K562 (cell line): ENCODE results near the gene ABCB9. TPM values are rescaled to one million over a fixed set of nuclear protein-coding genes. Genes with fewer than 3 reads are reported as not detected.

Experiments used
- EGR1 ChIP-seq: fragments of 450-650 bp; conservative IDR thresholded peaks from 2 replicates; pipeline ENCODE4 v1.6.1; 2017; ENCODE audit warnings: mild to moderate bottlenecking
- EP300 ChIP-seq: IDR thresholded peaks from 2 replicates; pipeline ENCODE4 v1.6.1; 2012; ENCODE audit warnings: low read length, improper control_type of control experiment
- HNRNPUL1 ChIP-seq: fragments of 200-400 bp; formaldehyde crosslinking; IDR thresholded peaks from 2 replicates; pipeline ENCODE4 v1.6.1; 2017; ENCODE audit warnings: low read length
- JUN ChIP-seq, 2 experiments: sonication (generic) in 1 of 2; formaldehyde crosslinking in 1 of 2; IDR thresholded peaks; 2 replicates each; pipeline versions ENCODE4 v1.6.1 to v1.8.0; 2012 to 2022; ENCODE audit warnings: borderline replicate concordance in 2 of 2, mild to moderate bottlenecking in 2 of 2, improper control_type of control experiment in 1 of 2, low read depth in 1 of 2, low read length in 1 of 2, missing genetic modification reagents in 1 of 2
- NFE2L1 ChIP-seq: fragments of 450-650 bp; IDR thresholded peaks from 2 replicates; pipeline ENCODE4 v1.6.1; 2016; ENCODE audit warnings: missing genetic modification characterization, low read depth, mild to moderate bottlenecking, missing compliant biosample characterization, moderate library complexity, borderline replicate concordance
- PRMT5 ChIP-seq: sonication (generic); formaldehyde crosslinking; IDR thresholded peaks from 2 replicates; pipeline ENCODE4 v1.5.0; 2020; ENCODE audit warnings: missing genetic modification reagents
- PTRF ChIP-seq: fragments of 450-650 bp; IDR thresholded peaks from 2 replicates; pipeline ENCODE4 v1.6.1; 2016; ENCODE audit warnings: mild to moderate bottlenecking, missing genetic modification characterization, missing compliant biosample characterization
- ZNF316 ChIP-seq: fragments of 450-650 bp; IDR thresholded peaks from 2 replicates; pipeline ENCODE4 v1.6.1; 2016
- ZNF717 ChIP-seq: fragments of 250-450 bp; sonication (Bioruptor Pico); IDR thresholded peaks from 2 replicates; pipeline ENCODE4 v1.5.0; 2021
- ZNF766 ChIP-seq: fragments of 200-800 bp; sonication (Bioruptor generic); conservative IDR thresholded peaks from 2 replicates; pipeline ENCODE4 v1.6.1; 2016; ENCODE audit warnings: missing genetic modification characterization, missing compliant biosample characterization
- polyA plus RNA-seq, 8 experiments: library from polyadenylated mRNA; depleted of rRNA in 4 of 8; stranded (reverse) in 5 of 8; unstranded in 3 of 8; fragments of >200 nt; fragmentation: Nextera tagmentation in 2 of 8; fragmentation: Illumina TruSeq in 1 of 8; extraction: Ambion mirVana in 2 of 8; extraction: Trizol in 1 of 8; gene quantifications; 2 replicates each; pipeline versions ENCODE4 v1.2.1 to v1.2.3, GENCODE V29; 2011 to 2014; ENCODE audit warnings: inconsistent platforms in 1 of 8, missing spikeins in 1 of 8
- total RNA-seq, 7 experiments: library from RNA; depleted of rRNA in 6 of 7; stranded (reverse); fragments of >200 nt in 6 of 7; fragmentation: Illumina TruSeq in 2 of 7; extraction: Trizol in 2 of 7; gene quantifications; 2 replicates each; pipeline versions ENCODE4 v1.2.1 to v1.2.3, GENCODE V29; 2011 to 2021; ENCODE audit warnings: low replicate concordance in 1 of 7
- TF ChIP-seq, protein P1 (sequence below): sonication (generic); formaldehyde crosslinking; IDR thresholded peaks from 2 replicates; pipeline ENCODE4 v1.8.1; 2023; ENCODE audit warnings: mild to moderate bottlenecking, missing genetic modification reagents
- TF ChIP-seq, protein P2 (sequence below): fragments of 450-650 bp; formaldehyde crosslinking; IDR thresholded peaks from 2 replicates; pipeline ENCODE4 v1.4.0; 2022; ENCODE audit warnings: missing genetic modification characterization
- TF ChIP-seq, protein P3 (sequence below): fragments of 250-450 bp; sonication (Bioruptor Pico); IDR thresholded peaks from 2 replicates; pipeline ENCODE4 v1.5.0; 2021; ENCODE audit warnings: mild to moderate bottlenecking, borderline replicate concordance
- TF ChIP-seq, protein P4 (sequence below): fragments of 450-650 bp; IDR thresholded peaks from 2 replicates; pipeline ENCODE4 v1.6.1; 2016
- TF ChIP-seq, protein P5 (sequence below): fragments of 150-350 bp; conservative IDR thresholded peaks from 2 replicates; pipeline ENCODE4 v1.6.1; 2014; ENCODE audit warnings: low read length
- TF ChIP-seq, protein P6 (sequence below): sonication (generic); formaldehyde crosslinking; IDR thresholded peaks from 2 replicates; pipeline ENCODE4 v1.8.0; 2022; ENCODE audit warnings: mild to moderate bottlenecking, missing genetic modification reagents, borderline replicate concordance

ABCB9 gene
- total and polyA plus RNA-seq, 9 of the 15 experiments (the other 6 are each of a cell fraction or from before 2014, with no cell fraction given): 0.20 to 12.6 (median 6.2) TPM

DNA sequence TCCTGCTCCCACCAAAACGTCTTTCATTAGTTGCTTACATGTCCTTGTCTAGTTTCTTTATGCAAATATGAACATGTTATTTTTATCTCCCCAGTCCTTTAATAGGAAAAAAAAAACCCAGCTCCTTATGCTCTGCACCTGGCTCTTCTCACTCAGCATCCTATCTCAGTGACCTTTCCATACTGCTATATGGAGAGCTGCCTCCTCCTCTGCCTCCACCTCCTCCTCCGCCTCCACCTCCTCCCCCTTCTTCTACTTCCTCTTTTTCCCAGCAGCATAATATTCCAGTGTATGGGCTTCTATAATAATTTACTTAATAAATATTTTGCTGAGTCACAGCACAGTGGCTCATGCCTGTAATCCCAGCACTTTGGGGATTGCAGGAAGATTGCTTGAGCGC, 31.5 kb downstream of the ABCB9 start (continued):
- TF ChIP-seq, protein P1, sequence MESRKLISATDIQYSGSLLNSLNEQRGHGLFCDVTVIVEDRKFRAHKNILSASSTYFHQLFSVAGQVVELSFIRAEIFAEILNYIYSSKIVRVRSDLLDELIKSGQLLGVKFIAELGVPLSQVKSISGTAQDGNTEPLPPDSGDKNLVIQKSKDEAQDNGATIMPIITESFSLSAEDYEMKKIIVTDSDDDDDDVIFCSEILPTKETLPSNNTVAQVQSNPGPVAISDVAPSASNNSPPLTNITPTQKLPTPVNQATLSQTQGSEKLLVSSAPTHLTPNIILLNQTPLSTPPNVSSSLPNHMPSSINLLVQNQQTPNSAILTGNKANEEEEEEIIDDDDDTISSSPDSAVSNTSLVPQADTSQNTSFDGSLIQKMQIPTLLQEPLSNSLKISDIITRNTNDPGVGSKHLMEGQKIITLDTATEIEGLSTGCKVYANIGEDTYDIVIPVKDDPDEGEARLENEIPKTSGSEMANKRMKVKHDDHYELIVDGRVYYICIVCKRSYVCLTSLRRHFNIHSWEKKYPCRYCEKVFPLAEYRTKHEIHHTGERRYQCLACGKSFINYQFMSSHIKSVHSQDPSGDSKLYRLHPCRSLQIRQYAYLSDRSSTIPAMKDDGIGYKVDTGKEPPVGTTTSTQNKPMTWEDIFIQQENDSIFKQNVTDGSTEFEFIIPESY (CRISPR knock-in tag): no peak
- TF ChIP-seq PTRF (tag): no peak
- TF ChIP-seq, protein P2, sequence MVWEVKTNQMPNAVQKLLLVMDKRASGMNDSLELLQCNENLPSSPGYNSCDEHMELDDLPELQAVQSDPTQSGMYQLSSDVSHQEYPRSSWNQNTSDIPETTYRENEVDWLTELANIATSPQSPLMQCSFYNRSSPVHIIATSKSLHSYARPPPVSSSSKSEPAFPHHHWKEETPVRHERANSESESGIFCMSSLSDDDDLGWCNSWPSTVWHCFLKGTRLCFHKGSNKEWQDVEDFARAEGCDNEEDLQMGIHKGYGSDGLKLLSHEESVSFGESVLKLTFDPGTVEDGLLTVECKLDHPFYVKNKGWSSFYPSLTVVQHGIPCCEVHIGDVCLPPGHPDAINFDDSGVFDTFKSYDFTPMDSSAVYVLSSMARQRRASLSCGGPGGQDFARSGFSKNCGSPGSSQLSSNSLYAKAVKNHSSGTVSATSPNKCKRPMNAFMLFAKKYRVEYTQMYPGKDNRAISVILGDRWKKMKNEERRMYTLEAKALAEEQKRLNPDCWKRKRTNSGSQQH (CRISPR knock-in tag): no peak
- TF ChIP-seq HNRNPUL1: no peak
- TF ChIP-seq, protein P3, sequence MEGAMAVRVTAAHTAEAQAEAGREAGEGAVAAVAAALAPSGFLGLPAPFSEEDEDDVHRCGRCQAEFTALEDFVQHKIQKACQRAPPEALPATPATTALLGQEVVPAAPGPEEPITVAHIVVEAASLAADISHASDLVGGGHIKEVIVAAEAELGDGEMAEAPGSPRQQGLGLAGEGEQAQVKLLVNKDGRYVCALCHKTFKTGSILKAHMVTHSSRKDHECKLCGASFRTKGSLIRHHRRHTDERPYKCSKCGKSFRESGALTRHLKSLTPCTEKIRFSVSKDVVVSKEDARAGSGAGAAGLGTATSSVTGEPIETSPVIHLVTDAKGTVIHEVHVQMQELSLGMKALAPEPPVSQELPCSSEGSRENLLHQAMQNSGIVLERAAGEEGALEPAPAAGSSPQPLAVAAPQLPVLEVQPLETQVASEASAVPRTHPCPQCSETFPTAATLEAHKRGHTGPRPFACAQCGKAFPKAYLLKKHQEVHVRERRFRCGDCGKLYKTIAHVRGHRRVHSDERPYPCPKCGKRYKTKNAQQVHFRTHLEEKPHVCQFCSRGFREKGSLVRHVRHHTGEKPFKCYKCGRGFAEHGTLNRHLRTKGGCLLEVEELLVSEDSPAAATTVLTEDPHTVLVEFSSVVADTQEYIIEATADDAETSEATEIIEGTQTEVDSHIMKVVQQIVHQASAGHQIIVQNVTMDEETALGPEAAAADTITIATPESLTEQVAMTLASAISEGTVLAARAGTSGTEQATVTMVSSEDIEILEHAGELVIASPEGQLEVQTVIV (CRISPR knock-in tag): no peak
- TF ChIP-seq, protein P4, sequence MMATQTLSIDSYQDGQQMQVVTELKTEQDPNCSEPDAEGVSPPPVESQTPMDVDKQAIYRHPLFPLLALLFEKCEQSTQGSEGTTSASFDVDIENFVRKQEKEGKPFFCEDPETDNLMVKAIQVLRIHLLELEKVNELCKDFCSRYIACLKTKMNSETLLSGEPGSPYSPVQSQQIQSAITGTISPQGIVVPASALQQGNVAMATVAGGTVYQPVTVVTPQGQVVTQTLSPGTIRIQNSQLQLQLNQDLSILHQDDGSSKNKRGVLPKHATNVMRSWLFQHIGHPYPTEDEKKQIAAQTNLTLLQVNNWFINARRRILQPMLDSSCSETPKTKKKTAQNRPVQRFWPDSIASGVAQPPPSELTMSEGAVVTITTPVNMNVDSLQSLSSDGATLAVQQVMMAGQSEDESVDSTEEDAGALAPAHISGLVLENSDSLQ: no peak
- TF ChIP-seq EP300: no peak
- TF ChIP-seq, protein P5, sequence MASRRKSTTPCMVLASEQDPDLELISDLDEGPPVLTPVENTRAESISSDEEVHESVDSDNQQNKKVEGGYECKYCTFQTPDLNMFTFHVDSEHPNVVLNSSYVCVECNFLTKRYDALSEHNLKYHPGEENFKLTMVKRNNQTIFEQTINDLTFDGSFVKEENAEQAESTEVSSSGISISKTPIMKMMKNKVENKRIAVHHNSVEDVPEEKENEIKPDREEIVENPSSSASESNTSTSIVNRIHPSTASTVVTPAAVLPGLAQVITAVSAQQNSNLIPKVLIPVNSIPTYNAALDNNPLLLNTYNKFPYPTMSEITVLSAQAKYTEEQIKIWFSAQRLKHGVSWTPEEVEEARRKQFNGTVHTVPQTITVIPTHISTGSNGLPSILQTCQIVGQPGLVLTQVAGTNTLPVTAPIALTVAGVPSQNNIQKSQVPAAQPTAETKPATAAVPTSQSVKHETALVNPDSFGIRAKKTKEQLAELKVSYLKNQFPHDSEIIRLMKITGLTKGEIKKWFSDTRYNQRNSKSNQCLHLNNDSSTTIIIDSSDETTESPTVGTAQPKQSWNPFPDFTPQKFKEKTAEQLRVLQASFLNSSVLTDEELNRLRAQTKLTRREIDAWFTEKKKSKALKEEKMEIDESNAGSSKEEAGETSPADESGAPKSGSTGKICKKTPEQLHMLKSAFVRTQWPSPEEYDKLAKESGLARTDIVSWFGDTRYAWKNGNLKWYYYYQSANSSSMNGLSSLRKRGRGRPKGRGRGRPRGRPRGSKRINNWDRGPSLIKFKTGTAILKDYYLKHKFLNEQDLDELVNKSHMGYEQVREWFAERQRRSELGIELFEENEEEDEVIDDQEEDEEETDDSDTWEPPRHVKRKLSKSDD: no peak
- TF ChIP-seq JUN (IDR thresholded peaks at IDR 0.05; ENCODE audit: borderline replicate concordance, low read depth, low read length): no peak
- TF ChIP-seq JUN (CRISPR knock-in tag; IDR thresholded peaks at IDR 0.05; ENCODE audit: borderline replicate concordance): no peak
- TF ChIP-seq, protein P6, sequence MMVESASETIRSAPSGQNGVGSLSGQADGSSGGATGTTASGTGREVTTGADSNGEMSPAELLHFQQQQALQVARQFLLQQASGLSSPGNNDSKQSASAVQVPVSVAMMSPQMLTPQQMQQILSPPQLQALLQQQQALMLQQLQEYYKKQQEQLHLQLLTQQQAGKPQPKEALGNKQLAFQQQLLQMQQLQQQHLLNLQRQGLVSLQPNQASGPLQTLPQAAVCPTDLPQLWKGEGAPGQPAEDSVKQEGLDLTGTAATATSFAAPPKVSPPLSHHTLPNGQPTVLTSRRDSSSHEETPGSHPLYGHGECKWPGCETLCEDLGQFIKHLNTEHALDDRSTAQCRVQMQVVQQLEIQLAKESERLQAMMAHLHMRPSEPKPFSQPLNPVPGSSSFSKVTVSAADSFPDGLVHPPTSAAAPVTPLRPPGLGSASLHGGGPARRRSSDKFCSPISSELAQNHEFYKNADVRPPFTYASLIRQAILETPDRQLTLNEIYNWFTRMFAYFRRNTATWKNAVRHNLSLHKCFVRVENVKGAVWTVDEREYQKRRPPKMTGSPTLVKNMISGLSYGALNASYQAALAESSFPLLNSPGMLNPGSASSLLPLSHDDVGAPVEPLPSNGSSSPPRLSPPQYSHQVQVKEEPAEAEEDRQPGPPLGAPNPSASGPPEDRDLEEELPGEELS (CRISPR knock-in tag): no peak
- TF ChIP-seq PRMT5: no peak
- TF ChIP-seq ZNF766 (CRISPR knock-in tag): no peak
- TF ChIP-seq EGR1: peak; percentile 66
- no peak for TF ChIP-seq ZNF717 (CRISPR knock-in tag)
- 0 out of 2 replicates have a peak, but pooled peaks have one; percentile 3 for TF ChIP-seq ZNF316
- TF ChIP-seq NFE2L1 (tag): peak; percentile 38; the same call in 1 of the 2 replicates
